OCI-LY3 (cell line): ENCODE results near the gene PTDSS2.

Experiments
- H2AFZ ChIP-seq: fragments of 200-600, 300-600 bp; shearing (Covaris generic); 2 replicates; pipeline ENCODE4 v1.6.0; 2014; ENCODE audit warnings: antibody characterized with exemption, low read depth, low read length
- H3K27ac ChIP-seq: fragments of 200-600, 300-600 bp; sonication (generic); 2 replicates; pipeline ENCODE4 v1.5.1; 2014; ENCODE audit warnings: mild to moderate bottlenecking, low read length, moderate library complexity, mixed read lengths
- H3K27me3 ChIP-seq: fragments of 200-600, 300-600 bp; sonication (generic); 2 replicates; pipeline ENCODE4 v1.6.1; 2014; ENCODE audit warnings: low read depth, low read length, mixed read lengths
- H3K36me3 ChIP-seq: fragments of 200-600, 300-600 bp; sonication (generic); replicated peaks from 2 replicates; pipeline ENCODE3; 2014; ENCODE audit warnings: low read depth, low read length, mixed read lengths
- H3K4me1 ChIP-seq: fragments of 300-600, 200-600 bp; sonication (generic); 2 replicates; pipeline ENCODE4 v1.6.1; 2014; ENCODE audit warnings: low read length, mixed read lengths
- H3K4me2 ChIP-seq: fragments of 200-600, 300-600 bp; sonication (generic); 2 replicates; pipeline ENCODE4 v1.6.1; 2014; ENCODE audit warnings: low read length, mixed read lengths
- H3K4me3 ChIP-seq: fragments of 300-600, 200-600 bp; sonication (generic); 2 replicates; pipeline ENCODE4 v1.5.1; 2014; ENCODE audit warnings: antibody characterized with exemption, mild to moderate bottlenecking, low read length, moderate library complexity
- H3K79me2 ChIP-seq: fragments of 300-600, 200-600 bp; shearing (Covaris generic); 2 replicates; pipeline ENCODE4 v1.6.1; 2014; ENCODE audit warnings: mild to moderate bottlenecking, low read length, mixed read lengths
- H3K9ac ChIP-seq: fragments of 300-600, 200-600 bp; shearing (Covaris generic); 2 replicates; pipeline ENCODE4 v1.6.0; 2014; ENCODE audit warnings: mild to moderate bottlenecking, low read length, moderate library complexity
- H3K9me3 ChIP-seq: fragments of 200-600, 300-600 bp; shearing (Covaris generic); 2 replicates; pipeline ENCODE4 v1.6.1; 2014; ENCODE audit warnings: low read length, mixed read lengths; ENCODE audit not compliant: insufficient read depth
- H4K20me1 ChIP-seq: fragments of 200-600, 300-600 bp; sonication (generic); 2 replicates; pipeline ENCODE4 v1.6.1; 2016; ENCODE audit warnings: low read length, mixed read lengths; ENCODE audit not compliant: insufficient read depth
- EZH2phosphoT487 ChIP-seq: fragments of 200-600 bp; shearing (Covaris generic); IDR thresholded peaks from 2 replicates; pipeline ENCODE4 v1.6.1; 2018; ENCODE audit warnings: antibody characterized with exemption, mixed run types, low read depth
- TF ChIP-seq, protein P1 (sequence below): fragments of 200-600, 300-600 bp; sonication (generic); IDR thresholded peaks from 2 replicates; pipeline ENCODE4 v1.5.1; 2014; ENCODE audit warnings: antibody characterized with exemption, low read length, low read depth

Gene PTDSS2

DNA sequence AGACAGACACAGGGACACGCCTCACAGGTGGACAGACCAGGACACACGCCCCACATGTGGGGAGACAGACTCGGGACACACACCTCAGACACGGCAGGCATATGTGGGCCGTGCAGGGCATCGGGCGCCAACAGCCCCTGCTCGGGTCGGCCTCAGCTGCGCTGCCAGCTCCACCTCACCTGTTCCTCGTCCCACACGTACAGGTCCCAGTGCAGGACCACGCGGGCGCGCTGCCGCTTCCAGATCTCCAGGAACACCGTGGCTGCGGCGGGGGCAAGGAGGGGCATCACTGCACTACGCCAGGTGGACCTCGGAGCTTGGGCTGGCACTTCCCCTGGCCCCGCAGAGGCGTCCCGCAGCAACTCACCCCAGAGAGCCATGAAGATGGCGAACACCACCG, 20.7 kb upstream of the PTDSS2 start:
- Histone ChIP-seq H3K4me1 (no peaks in the 10 kb centered on the region), H3K79me2 (no peaks in the 10 kb centered on the region), H2AFZ (no peak overlapping the region), H3K9ac (no peak overlapping the region), H3K36me3 (no peaks in the 10 kb centered on the region), H3K4me2 (no peak overlapping the region), H3K4me3 (no peak overlapping the region), H4K20me1 (no peaks in the 10 kb centered on the region; the same call in 1 of the 2 replicates), H3K27ac (no peak overlapping the region), H3K9me3 (no peaks in the 10 kb centered on the region), H3K27me3 (no peaks in the 10 kb centered on the region)
- TF ChIP-seq, protein P1, sequence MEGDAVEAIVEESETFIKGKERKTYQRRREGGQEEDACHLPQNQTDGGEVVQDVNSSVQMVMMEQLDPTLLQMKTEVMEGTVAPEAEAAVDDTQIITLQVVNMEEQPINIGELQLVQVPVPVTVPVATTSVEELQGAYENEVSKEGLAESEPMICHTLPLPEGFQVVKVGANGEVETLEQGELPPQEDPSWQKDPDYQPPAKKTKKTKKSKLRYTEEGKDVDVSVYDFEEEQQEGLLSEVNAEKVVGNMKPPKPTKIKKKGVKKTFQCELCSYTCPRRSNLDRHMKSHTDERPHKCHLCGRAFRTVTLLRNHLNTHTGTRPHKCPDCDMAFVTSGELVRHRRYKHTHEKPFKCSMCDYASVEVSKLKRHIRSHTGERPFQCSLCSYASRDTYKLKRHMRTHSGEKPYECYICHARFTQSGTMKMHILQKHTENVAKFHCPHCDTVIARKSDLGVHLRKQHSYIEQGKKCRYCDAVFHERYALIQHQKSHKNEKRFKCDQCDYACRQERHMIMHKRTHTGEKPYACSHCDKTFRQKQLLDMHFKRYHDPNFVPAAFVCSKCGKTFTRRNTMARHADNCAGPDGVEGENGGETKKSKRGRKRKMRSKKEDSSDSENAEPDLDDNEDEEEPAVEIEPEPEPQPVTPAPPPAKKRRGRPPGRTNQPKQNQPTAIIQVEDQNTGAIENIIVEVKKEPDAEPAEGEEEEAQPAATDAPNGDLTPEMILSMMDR = no peak
- TF ChIP-seq EZH2phosphoT487 = no peak

DNA sequence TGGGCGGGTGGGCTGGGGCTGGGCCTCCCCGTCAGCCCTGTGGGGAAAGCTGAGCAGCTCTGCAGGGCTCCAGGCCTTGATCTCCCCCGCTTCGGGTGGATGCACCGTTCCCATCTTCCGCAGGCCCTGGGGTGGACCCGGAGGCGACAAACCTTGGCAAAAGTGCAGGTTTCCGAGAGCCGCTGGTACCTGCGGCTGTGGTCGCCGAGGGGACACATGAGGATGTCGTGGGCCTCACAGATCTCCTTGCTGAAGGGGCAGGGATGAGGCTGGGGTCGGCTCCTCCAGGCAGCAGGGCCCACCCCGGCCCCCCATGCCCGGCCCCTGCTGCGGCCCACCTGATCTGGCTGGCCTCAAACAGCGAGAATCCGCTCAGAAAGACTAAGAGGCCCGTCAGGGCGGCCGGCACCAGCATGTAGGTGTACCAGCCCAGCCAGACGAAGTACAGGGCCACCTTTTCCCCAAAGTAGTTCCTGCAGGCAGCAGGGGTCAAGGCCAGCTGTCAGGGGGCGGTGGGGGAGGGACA, 20.1 kb upstream of the PTDSS2 start:
- H3K27ac ChIP-seq = no peak overlapping the region
- H3K36me3 ChIP-seq = no peaks in the 10 kb centered on the region
- H3K79me2 ChIP-seq = no peaks in the 10 kb centered on the region
- H3K27me3 ChIP-seq = no peaks in the 10 kb centered on the region
- H3K4me1 ChIP-seq = no peaks in the 10 kb centered on the region
- no peak overlapping the region for H3K4me2 ChIP-seq
- no peaks in the 10 kb centered on the region; the same call in 1 of the 2 replicates for H4K20me1 ChIP-seq
- no peaks in the 10 kb centered on the region for H3K9me3 ChIP-seq
- H3K9ac ChIP-seq = no peak overlapping the region
- TF ChIP-seq, protein P1 = no peak
- no peak for TF ChIP-seq EZH2phosphoT487
- no peak overlapping the region for H2AFZ ChIP-seq
- no peak overlapping the region for H3K4me3 ChIP-seq

DNA sequence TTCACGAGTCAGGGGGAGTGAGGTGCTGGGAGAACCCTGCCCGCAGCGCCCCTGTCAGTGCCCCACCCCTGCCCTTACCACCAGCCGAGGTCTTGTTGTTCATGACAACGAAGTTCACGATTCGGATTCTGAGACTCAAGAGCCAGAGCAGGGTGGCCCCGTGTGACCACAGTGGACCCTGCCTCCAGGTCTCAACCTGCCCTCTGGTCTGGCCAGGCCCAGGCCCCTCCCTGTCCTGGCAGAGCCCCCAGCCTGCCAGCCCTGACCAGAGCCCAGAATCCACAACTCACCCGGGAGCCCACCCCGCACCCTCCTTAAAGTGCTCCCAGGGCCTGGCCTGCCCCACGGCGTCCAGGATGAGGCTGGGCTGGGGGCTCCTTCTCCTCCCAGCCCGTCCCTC, 18.2 kb upstream of the PTDSS2 start:
- TF ChIP-seq EZH2phosphoT487 = no peak
- TF ChIP-seq, protein P1 = no peak
- Histone ChIP-seq H2AFZ (no peak overlapping the region), H3K79me2 (no peaks in the 10 kb centered on the region), H3K4me1 (no peaks in the 10 kb centered on the region), H3K9ac (no peak overlapping the region), H3K4me3 (no peak overlapping the region), H3K27ac (no peak overlapping the region), H3K36me3 (no peaks in the 10 kb centered on the region), H3K4me2 (no peak overlapping the region), H3K9me3 (no peaks in the 10 kb centered on the region), H3K27me3 (no peaks in the 10 kb centered on the region), H4K20me1 (no peaks in the 10 kb centered on the region; the same call in 1 of the 2 replicates)

DNA sequence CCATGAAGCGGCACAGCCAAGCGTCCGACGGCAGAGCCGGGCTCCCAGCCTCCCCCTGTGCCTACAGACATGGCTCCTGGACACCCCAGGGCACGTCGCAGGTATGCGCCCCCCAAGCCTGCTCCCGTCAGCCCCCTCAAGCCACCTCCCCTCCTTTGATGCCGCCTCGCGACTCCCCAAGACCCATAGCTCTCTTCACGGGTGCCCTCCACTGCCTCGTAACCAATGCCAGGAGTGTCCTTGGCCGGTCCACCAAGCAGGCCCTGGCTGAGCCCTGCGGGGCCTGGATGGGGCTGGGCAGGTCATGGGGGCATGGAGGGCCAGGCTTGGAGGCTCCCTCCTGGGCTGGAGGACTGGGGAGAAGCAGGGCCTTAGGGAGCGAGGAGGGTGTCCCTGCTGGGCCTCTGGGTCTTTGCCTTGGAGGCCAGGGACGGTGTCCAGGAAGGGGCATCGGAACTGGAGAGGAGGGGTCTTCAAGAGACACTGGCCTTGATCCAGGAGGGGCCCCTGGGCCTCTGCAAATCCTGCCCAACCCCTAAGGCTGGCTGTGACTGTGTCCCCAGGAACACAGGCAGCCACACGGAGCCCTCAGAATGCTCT, 17.5 kb upstream of the PTDSS2 start:
- no peaks in the 10 kb centered on the region for H3K9me3 ChIP-seq
- H3K36me3 ChIP-seq = no peaks in the 10 kb centered on the region

More for the DNA sequence above, 17.5 kb upstream of the PTDSS2 start:
- Histone ChIP-seq H3K79me2 (no peaks in the 10 kb centered on the region), H2AFZ (no peak overlapping the region), H3K27me3 (no peaks in the 10 kb centered on the region), H3K4me2 (no peak overlapping the region), H3K9ac (no peak overlapping the region), H4K20me1 (no peaks in the 10 kb centered on the region; the same call in 1 of the 2 replicates), H3K4me1 (no peaks in the 10 kb centered on the region), H3K4me3 (no peak overlapping the region), H3K27ac (no peak overlapping the region)
- no peak for TF ChIP-seq EZH2phosphoT487
- TF ChIP-seq, protein P1 = no peak
